ENCODE measurements around the gene FAAH2. TPM values are rescaled to one million over a fixed set of nuclear protein-coding genes. Genes with fewer than 3 reads are reported as not detected.
"Not testable (repeated sequence)": the region's sequence is repeated elsewhere in the genome, so short reads cannot be mapped to it uniquely, and the experiment has no call there.

The FAAH2 gene
- polyA plus RNA-seq, 1 donor, result 0.74 TPM

DNA sequence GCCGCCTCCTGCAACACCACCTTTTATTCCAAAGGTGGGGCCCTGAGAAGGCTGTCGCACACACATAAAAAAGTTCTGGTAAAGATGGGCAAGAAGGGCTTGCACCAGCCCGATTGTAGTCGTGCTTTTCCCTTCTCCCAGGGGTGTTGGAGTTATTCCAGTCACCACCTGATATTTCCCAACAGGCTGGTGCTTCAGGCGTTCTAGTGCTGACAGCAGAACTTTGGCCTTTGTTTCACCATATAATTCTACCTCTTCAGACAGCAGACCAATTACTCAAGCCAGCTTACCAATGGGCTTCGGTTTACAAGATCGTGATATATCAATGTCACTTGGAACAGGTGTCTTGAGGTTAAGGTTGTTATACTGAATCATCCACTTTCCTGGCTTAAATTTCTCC is 107.7 kb downstream of the FAAH2 start:
- not testable (repeated sequence) for DNase-seq

DNA sequence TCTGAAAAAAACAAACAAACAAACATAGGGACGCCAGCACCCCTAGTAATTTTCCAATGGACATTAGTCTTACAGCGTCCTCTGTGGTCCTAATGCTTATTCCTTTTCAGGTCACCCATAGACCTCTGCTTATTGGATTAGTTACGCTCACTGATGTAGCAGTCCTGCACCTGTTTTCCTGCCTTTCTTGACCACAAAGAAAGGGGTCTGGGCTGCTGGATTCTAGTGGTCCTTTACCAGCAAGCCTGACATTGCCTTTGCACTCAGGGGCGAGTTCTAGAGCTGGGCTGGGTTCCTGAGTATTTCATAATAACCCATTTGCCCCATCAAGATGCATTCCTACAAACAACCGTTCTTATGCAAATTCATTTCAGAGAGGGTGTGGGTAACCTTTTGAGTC is 116.7 kb downstream of the FAAH2 start:
- not testable (repeated sequence) for DNase-seq

DNA sequence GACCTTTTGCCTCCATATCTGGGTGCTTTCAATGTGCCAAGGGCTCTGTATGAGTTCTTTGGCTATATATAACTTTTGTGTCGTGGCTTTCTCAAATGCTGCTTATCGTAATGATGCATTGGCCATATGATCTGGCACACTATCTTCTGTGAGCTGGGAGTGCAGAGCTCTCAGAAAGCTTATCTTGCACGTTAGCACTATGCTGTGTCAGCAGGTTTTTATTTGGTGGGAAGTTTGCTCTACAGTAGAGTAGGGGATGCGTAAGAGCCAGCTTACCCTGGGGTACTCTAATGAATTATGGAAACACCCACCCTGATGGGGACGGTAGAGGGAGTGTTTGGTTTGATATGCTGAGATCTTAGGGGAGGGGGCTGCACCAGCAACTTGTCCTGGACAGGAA is 119.6 kb downstream of the FAAH2 start:
- no peak for DNase-seq

DNA sequence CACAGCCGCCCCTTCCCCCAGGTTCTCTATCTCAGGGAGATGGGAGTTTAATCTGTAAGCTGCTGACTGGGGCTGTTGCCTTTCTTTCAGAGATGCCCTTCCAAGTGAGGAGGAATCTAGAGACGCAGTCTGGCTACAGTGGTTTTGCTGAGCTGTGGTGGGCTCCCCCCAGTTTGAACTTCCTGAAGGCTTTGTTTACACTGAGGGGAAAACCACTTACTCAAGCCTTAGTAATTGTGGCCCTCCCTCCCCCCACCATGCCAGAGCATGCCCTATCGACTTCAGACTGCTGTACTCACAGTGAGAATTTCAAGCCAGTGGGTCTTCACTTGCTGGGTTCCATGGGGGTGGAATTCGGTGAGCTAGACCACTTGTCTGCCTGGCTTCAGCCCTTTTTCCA is 131.3 kb downstream of the FAAH2 start:
- DNase-seq, result no peak

DNA sequence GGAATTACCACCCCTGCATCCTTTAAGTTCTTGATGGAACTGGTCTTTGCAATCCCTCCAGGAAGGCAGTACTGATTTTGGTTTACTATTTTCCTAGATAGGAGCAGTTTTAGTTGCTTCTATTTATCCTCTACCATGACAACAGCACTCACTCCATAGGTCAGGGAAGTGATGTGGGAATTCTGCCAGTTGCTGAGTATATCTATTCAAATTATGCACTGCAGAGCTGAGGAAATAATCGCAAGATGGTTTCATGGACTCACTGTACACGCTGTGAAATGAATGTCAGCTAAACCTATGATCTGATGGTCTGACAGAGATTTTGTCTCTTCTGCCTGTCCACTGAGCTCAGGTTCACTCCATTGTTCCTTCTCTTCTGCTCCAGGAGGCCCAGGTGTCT is 135.8 kb downstream of the FAAH2 start:
- no peak for DNase-seq

DNA sequence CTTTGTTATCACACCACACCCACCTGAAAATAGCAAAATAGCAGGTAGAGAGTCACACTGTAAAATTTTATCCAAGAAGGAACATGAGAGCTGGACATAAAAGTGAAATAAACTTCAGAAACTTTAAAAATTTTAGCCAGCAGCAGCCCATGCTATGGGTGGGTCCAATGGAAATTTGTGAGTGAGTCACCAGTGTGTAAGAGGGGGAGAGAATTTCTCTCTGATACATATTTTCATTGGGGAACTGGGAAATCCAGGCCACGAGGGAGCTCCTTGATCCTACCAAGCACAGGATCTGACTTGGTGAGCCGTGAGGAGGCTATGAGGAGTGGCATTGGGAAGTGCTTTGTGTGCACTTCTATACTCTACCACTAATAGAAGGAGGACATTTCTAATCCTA is 136.3 kb downstream of the FAAH2 start:
- DNase-seq, result no peak

DNA sequence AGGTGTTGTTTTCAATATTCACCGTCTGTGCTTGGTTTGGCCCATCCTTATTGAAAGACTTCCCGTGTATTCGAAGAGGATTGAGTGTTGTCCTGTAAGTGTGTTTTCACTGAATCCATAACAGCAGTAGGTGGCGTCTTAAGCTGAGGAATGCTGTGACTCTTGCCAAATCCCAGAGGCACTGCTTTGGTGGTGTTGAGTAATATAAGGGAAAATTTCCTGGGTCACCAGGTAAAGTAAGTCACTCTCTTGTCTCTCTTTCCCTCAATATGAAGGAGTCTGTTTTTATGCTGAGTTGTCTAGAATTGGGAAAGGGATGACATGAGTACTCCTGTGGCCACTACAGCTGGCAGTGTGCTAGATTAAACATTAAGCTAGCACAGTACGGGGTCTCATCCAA is 158.6 kb downstream of the FAAH2 start:
- DNase-seq, result no peak

DNA sequence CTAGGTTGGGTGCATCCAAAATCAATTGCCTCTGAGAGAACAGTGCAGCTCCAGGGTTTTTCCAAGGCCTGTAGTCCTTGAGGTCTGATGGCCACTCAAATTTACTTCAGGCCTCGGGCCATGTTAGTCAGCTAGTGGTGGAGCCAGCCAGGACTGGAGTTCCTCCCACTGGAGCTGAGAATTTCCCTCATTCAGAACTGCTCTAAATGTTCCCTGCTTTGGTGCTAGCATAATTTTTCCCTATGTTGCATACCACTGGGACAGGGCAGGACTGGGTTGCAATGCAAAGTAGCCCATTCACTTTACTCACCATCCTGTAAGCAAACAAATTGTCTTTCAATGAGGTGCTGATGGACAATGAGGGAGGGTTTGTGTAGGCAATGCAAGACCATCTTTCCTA is 159.3 kb downstream of the FAAH2 start:
- no peak for DNase-seq

DNA sequence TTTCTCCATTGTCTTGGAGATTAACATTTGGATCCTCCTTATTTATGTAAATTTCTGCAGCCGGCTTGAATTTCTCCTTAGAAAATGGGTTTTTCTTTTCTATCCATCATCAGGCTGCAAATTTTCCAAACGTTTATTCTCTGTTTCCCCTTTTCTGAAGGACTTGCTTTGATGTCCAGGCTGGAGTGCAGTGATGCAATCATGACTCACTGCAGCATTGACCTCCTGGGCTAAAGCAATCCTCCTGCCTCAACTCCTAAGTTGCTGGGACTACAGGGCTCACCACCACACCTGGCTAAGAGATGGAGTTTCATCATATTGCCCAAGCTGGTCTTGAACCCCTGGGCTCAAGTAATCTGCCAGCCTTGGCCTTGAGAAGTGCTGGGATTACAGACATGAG is 161.3 kb downstream of the FAAH2 start:
- no peak for DNase-seq

DNA sequence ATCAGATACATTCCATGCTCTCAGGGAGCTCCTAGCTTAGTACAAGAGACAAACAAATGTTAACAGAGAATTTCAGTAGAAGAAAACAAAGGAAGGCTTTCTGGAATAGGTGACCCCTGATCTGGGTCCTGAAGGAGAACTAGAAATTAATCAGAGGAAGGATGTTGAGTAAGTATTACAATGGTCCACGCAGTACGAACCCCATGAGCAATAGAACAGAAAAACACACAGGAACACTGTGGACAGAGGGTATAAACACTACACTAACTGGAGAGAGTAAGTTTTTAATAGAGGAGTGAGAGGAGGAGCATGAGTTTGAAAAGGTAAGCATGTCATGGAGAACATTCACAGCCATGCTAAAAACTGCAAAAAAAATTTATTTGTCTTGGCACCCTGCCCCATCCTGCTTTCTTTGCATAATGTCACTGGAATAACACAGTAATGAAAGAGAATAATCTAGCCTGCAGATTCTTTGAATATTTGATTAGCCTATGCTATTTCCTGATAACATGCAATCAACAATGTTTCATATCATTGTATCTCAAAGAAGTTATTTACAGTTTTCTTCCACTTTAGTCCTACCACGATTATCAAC is 165.0 kb downstream of the FAAH2 start:
- DNase-seq, result no peak

DNA sequence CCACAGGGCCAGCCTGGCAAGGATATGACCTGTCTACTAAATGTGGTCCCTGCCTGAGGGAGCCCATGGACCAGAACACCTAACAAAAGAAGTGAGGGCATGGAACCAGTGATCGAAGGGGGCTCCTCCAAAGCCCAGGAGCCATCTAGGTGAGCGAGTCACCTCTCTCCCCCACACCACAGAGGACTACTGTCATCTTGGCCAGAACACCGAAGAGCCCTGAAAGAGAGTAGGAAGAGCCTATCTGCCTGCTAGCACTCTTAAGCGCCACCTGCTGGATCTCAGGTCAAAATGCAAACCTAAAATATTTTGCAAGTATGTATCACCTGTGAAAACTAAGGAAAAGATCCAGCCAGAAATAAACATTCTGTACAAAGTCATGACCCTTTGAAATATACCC is 167.4 kb downstream of the FAAH2 start:
- DNase-seq, result no peak

DNA sequence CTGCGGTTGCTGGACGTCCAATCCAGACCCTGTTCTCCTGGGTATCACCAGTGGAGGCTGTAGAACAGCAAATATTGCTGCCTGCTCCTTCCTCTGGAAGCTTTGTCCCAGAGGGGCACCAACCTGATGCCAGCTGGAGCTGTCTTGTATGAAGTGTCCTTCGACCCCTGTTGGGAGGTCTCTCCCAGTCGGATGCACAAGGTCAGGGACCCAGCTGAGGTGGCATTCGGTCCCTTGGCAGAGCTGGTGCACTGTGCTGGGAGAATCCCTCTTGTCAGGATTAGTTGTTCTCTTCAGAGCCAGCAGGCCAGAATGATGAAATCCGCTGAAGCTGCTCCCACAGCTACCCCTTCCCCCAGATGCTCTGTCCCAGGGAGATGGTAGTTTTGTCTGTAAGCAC is 195.0 kb downstream of the FAAH2 start:
- no peak for DNase-seq

DNA sequence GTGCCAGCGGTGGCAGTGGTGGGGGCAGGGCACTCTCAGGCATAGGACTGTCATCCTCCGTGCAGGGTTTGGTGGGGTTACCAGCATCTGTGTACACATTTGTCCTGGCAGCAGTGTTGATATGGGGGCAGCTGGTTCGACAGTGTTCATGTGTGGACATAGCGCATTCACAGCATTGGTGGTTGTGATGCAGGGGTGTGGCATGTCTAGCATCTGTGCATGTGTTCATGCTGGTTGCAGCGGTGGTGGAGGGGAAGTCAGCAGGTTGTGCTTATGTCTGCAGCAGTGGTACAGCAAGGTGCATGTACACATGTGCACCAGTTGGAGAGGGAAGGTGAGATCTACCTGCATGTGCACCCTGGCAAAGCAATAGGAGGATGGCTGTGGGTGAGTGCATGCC is 230.0 kb downstream of the FAAH2 start:
- DNase-seq, result no peak

DNA sequence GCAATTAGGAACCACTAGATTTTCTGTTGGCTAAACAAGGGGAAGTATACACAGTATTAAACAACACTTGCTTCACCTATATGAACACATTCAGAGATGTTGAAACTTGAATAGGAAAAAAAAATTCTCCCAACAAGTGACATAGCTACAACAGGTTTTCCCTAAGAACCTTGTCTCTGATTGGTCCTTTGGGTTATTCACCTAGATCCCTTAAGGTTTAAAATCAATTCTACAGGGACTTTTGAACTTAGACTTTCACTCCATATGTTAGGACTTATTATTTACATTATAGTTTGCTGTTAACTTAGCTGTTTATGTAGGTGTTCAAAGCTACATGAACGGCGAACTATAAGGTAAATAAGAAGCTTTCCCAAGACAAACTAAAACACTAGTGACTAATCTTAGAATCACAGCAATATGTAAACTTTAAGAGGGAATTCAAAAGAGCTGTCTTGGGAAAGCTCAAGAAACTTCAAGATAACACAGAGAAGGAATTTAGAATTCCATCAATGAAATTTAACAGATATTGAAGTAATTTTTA is 233.1 kb downstream of the FAAH2 start:
- no peak for DNase-seq

DNA sequence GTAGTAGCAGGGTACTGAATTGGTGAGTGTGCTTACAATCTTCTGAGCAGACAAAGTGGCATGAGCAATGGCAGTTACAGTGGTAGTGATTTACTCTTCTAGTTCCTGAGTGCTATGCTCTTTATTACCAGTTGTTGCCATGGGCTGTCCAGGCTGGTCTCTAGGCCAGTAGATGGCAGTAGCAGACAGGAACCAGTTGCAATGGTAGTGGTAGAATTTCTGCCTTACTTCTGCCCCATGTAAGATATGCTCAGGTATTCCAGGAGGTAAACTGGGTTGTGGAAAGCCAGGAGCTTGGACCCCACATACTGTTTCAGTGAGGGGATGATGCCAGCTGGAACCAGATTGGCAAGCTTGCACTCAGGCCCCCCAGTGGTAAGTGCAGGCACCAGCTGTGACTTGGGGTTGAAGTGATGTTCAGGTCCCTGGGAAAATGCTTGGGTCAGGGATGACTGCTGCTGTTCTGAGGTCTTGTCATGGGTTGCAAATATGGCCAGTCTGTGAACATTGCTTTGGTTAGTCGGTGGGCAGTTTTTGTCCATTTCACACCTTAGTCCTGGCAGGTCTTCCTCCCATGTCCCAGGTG is 242.3 kb downstream of the FAAH2 start:
- DNase-seq, result no peak

Other genes with a start within 250 kb of the FAAH2 start
- gene SPIN2B, start 165.2 kb upstream of the FAAH2 start, polyA plus RNA-seq (ENCODE audit: insufficient read length), result 11.1 TPM
- gene SPIN2A, start 149.3 kb upstream of the FAAH2 start, polyA plus RNA-seq (ENCODE audit: insufficient read length), result 3.4 TPM

Measured in hindlimb muscle (tissue), 1 donor.